GM15510 (cell line): Measurements from ENCODE around the gene MIER1.

Source experiments
- POLR2A ChIP-seq: IDR thresholded peaks from 3 replicates; pipeline ENCODE4 v1.6.1; 2011; ENCODE audit warnings: borderline replicate concordance; ENCODE audit not compliant: insufficient read length; ENCODE audit errors: extremely low read depth

MIER1 gene

GRCh38 chr1:67005068-67005467 is 80.3 kb downstream of the MIER1 start:
- TF ChIP-seq POLR2A: no peak

GRCh38 chr1:67009792-67010191 is 85.0 kb downstream of the MIER1 start:
- TF ChIP-seq POLR2A: no peak

DNA sequence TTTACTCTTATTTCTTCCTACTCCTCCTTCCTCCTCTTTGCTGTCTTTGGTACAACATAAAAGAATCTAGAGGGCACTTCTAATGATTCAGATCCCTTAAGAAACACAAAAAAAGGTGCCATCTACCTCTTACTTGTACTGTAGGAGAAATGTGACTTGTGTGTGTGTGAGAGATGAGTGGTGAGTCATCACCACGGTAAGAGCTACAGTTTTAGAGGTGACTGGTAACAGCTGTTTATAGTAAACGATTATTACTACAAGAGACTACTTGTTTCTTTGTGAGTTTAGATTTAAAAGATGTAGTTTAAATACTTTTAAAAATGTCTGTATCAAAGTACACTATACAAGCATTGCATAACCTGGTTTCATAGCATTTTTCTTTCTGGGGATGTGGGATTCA is 88.8 kb downstream of the MIER1 start:
- TF ChIP-seq POLR2A: no peak

DNA sequence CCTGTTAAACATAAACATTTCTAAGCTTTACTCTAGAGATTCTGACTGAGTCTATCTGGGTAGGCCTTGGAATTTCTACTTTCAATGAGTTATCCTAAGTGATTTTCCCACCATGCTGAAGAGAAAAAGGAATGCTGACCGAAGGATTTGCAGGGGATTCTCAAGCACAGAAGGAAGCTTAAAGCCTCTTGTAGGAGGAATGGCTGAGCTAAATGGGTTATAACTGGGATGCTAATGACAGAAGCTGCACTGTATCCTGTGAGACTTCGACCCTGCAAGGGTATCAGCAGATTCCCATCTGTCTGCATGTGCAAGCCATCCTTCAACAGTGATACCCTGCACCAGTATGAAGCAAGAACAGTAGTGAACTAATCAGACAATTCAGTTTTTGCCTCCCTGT is 93.8 kb downstream of the MIER1 start:
- no peak for TF ChIP-seq POLR2A

- TF ChIP-seq POLR2A: no peak
Measured at GRCh38 chr1:67019121-67019520, 94.3 kb downstream of the MIER1 start.

- no peak for TF ChIP-seq POLR2A
Measured at GRCh38 chr1:67019600-67020136, 94.9 kb downstream of the MIER1 start.

- no peak for TF ChIP-seq POLR2A
Measured at GRCh38 chr1:67020304-67020703, 95.5 kb downstream of the MIER1 start.

- no peak for TF ChIP-seq POLR2A
Measured at GRCh38 chr1:67020765-67021164, 96.0 kb downstream of the MIER1 start.

GRCh38 chr1:67029472-67029871 is 104.7 kb downstream of the MIER1 start:
- no peak for TF ChIP-seq POLR2A

DNA sequence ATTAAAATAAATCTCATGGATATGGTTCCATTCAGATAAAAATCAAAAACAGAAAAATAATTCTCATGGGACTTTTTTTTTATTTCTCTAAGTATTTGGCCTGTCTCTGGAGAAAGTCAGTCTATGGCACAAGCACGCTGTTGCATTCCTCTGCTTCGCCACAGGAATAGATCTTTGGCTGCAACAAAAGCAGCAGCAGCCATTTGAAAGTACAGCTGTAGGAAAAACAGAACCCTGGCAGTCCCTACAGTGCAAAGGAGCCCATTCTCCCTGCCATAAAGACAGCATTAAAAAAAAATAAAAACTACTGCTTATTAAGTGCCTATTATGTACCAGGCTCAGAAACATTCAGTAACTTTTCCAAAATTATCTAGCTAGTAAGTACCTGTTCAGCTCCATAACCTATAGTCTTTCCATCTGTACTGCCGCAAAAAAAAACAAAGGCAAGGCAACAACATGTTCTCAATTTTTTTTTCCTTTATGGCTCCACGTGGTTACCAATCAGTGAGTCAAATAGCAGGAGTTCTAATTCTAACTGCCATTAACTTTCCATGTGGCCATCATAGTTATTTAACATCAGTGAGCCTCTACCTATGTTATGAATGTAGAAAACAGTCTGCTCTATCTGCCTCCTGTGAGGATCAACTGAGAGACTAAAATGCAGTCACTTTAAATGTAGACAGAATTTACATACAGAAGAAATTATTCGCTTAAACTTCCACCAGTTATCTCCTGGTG is 106.5 kb downstream of the MIER1 start:
- no peak for TF ChIP-seq POLR2A

DNA sequence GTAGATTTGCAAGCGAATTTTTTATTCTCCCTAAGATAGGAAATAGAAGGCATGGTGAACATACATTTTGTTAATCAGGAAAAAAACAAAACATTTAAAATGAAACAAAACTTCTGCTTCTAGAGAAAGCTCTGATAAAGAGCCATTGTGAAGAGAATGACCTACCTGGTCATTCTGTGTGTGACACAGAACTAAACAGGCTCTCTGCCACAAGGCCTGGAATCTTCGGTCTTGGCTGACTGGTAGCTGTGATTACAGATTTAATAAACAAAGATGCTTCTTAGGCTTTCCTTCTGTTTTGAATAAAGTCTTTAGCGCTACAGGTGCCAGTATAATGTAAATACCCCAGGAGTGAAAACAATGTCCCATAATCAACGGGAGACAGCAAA is 107.1 kb downstream of the MIER1 start:
- TF ChIP-seq POLR2A: no peak
